GM21515 (cell line): ENCODE measurements around the gene GRM7.

ENCODE experiments used
- ATAC-seq: cut with Tn5 transposase; IDR thresholded peaks from one replicate; pipeline ENCODE4 v1.9.1; 2021; ENCODE audit not compliant: unreplicated experiment

The GRM7 gene

DNA sequence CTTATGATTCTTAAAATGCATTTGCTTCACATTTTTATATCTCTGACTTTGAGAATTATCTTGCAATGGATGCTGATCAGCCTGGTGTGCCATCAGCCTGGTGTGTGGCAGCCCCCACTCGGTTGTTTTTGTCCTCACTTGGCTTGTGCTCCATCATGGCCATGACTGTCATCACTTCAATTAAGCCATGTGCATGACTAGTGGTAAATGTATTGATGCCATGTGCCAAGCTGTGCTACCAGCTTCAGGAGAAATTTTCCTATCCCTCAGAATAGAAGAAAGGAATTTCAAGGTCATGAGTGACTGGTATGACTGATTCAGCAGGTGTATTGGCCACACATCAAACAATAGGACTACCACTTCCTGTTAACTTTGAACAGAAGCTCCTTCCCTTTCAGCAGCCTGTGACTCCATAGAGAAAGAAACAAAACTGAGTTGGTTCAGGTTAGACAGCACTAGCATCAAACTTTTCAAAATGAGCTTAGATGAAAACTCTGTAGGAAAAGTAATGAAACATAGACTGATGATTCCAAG lies 251.7 kb downstream of the GRM7 start:
- no peak for ATAC-seq

DNA sequence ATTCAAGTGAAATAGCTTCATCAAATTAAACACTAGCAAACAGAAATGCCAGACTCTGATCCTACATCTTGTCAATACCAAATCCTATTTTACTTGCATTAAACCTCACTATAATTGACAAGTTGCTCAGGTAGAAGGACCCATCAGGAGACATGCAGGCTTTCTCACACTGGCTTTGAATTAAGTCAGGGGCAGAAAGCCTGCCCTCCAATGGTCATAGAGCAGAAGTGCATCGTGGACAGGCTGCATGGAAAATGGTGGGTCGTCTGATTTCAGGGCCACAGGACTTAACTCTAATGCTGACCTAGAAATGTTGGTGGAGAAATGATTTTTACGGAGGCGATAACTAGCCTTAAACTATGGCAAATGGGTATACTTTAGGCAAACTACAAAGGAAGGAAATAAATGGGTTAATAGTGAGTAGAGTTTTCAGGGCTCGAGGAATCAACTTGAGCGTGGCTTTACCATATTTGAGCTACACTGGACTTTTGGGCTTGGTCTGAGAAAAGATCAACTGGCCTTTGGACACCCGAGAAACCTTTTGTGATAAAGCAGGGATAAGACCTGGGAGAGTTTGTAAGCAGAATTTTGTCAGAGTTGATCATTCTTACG lies 283.9 kb downstream of the GRM7 start:
- ATAC-seq: peak; percentile 74

DNA sequence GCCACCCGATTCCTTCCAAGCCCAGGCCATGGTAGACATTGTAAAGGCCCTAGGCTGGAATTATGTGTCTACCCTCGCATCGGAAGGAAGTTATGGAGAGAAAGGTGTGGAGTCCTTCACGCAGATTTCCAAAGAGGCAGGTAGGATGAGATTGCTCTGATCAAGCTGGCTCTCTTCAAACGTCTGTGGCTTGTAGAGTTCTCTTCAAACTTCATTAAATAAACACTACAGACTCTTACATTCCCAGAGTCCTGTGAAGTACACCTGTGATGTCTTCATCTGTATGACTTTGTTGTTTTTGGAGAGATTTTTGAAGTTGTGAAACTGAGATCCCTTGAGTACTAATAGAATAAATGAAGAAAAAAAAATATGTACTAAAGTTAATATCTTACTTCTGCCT lies 285.6 kb downstream of the GRM7 start:
- no peak for ATAC-seq

DNA sequence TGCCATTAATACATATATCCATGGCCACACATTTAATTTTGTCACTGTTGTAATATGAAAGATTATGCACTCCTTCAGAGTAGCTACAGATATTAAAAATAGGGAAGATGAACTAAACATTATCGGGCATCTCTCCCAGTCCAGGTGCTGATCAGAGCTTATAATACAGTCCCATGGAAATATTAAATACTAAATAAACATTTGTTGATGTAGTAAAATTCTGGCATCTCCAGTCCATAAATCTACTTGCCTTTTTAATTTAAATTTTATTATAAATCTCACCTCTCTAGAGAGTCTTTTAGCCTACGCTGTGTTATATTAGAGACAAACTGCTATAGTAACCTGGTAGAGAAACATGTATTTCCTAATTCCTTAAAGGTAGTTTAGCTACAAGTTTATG lies 297.6 kb downstream of the GRM7 start:
- no peak for ATAC-seq

DNA sequence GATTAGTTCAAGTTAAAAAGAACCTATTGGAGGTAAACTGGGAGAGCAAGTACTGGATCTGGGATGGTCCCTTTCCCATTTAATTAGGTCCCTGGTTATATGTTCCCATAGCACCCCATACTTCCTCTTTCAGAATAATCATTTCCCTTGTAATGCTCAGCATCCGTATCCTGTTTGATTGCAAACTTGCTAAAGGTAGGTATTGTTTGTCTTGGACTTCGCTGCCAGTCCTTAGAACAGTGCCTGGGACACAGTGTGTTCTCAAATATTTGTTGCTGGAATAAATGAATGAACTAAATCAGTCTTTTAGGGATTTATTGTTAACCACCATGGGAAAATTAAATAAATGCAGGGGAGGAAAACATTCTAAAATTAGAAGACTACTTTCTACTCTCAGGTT lies 299.8 kb downstream of the GRM7 start:
- no peak for ATAC-seq

DNA sequence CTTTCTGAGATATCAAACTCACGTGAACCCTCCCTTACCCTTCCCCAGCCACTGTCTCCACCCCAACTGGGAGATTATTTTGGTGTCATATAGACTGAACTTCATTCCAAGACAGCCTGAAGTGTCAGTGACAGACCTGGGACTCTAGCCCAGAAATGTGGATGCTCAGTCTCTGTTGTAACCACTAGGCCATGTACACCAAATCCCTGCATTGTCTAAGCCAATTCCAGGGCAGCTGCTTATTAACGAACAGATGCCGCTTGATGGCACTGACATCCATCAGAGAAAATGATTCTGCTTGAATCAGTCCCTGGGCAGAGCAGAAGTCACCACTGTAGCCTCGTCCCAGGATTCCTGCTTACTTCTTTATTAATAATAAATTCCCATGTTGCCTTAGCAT lies 305.5 kb downstream of the GRM7 start:
- no peak for ATAC-seq

DNA sequence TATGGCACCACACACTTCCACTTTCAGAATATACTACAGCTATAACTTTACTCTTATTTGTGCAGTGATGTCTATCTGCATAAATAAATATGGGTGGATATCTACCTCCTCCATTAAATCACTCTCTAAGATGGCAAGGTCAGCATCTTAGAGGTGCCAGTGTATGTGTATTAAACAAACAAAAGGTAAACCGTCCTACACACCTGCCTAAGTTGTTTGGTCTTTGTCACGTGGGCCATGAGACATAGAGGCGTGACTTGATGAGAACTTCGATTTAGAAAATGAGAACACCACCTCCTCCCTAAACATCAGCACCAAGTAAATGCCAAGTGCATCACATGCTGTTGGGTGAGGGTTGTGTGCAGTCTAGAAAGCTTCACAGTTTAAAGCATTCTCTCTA lies 310.6 kb downstream of the GRM7 start:
- ATAC-seq: no peak

DNA sequence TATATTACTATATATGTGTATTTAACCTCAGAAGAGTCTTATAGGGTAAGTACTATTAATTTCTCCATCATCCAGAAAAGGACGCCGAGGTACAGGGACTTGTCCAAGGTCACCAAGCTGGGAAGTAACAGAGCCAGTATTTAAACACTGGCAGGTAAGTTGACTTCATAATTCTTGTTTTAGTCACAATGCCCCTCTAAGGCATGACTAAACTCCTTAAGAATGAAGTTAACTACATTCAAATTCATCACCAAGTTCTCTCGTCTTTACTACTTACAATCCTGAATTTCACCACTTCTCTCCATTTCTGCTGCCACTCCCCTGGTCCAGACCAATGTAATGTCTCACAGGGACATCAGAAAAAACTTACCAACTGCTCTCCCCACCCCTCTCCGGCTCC lies 312.1 kb downstream of the GRM7 start:
- no peak for ATAC-seq

DNA sequence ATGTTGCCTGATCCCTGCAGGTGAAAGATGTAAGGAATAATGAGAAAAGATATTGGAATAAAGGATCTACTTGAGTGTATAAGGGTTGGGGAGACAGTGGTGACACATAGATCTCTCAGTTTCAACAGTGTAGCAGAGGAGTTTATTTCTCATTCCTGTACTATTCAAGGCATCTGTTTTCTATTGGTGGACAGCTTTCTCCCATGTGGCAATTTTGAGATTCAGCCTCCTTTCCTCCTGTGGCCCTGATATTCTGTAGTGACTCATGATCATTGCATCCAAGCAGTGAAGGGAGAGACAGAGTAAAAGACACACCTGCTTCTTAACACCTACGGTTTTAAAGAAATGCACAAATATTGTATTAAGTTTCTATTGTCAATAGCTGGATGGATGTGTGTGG lies 327.6 kb downstream of the GRM7 start:
- ATAC-seq: no peak

DNA sequence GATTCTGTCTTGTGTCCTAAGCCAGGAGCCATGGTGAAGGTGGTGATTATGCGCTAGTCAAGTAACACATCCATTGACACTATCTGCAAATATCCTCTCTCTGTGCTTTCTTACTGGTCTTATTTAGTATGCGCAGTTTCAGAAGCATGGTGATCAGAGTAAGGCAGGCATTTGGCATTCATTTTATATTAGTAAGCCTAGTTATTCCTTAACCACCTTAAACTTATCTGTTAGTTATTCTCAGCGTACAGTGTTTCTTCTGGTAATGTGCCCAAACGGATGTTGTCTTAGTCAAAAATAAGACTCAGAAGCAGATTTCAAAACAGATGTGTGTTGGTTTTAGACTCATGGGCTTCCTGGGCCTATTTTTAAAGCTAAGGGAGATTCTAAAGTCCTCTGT lies 329.2 kb downstream of the GRM7 start:
- ATAC-seq: no peak

DNA sequence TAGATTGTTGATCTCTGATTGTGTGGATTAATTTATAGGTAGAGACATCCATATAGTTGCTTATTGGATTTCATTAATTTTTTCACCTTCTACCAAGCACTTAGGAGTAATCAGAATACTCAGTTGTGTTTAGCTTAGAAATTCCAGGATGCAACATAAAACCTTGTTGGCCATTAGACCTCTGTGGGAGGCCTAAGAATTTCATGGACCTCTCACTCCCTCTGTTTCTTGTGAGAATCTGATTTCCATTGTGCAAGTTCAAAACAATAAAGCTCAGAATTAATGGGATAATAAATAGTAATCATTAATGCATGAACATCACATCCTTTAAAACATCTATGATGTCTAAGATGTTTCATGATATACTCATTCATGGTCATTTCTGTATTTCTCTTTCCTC lies 332.4 kb downstream of the GRM7 start:
- ATAC-seq: no peak

DNA sequence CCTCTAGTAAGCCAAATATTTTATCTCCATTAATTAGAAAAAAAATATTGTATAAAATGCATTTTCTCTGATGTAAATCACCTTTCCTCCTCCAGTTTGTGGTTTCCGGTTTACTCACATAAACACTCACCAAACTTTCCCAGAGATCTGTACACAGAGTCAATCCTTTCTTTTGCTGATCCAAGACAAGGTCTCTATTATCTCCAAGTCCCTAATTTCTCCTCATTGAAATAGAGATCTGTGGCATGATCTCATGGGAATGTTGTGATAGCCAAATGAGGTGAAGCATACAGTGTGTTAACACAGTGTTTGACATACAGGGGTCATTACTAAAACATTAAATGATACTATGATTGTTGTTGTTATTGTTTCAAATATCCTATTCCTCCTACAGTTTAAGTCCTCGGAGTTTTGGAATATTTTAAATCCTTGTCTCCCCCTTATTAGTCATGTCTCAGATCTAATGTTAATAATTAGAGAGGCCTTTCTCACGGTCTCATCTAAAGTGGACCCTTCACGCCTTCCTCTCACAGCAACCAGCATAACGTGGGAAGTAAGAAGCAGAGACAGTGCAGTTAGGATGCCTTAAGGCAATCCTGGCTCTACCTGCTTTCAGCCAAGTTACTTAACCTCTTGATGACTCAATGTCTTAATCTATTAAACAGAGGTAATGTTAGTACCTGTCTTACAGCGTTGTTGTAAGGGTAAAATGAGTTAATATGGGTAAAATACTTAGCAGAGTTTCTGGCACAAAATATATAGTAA lies 333.3 kb downstream of the GRM7 start:
- ATAC-seq: no peak

DNA sequence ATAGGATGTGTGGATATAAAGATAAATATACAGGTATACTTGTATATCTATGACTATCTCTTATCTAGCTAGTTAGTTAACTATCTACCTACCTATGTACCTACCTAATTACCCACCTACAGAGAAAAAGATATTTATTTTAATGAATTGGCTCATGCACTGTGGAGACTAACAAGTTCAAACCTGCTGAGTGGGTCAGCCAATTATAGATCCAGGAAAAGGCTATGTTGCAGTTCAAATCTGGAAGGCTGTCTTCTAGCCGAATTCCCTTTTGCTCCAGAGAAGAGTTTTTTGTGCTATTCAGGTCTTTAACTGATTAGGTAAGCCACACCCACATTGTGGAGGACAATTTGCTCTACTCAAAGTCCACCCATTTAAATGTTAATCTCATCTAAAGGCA lies 335.0 kb downstream of the GRM7 start:
- ATAC-seq: no peak

DNA sequence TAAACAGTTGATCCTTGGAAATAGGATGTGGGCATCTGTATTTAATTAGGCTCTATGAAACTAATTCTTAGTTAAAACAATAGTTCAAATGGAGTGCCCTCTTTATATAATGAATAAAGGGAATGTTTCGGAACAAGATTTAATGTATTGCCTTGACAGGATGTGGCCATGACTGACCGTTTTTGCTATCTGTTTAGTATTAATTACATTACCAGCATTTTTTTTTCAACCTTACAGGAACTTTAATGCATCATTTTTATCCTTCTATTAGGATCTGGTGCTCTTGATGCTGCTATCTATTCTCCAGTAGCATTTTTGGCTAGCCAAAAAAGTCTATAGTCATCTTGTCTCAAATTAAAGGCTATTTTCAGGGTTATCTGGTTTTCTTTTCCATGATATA lies 340.9 kb downstream of the GRM7 start:
- no peak for ATAC-seq

DNA sequence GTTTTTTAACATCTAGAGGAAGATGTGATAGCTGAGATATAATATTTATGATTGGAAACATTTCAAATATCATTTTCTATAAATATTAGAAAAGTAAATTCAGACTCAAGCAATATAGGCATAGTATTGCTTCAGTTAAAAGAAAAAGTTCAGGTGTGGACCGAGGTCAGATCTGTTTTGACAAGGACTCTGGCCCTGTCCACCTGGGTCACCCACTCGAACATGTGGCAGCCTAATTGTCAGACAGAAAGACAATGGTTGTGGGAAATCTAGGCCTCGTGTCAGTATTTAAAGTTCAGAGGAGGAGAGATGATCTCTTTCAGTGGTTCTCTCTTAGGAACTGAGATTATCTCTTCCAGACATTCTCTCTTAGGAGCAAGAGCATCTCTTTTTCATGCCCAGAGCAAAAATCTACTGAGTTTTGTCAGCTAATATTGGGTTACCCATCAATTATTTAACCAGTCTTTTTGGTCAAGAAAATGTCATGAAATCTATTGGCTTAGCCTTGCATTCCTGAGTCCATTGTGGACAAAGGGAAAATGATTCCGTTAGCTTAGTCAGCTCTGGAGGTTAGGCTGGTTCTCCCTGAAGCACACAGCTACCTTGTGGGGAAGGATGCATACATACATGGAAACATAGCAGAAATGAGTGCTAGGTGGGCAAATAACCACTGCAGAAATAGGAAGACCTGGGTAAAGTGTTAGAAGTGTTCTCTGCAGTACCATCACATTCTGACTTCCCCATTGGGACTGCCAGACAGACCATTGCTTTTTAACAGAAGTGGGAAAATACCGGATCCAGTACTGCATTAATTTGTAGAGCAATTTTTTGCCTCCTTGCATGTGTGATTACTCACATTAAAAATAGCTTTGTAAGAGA lies 343.3 kb downstream of the GRM7 start:
- peak; percentile 32 for ATAC-seq

DNA sequence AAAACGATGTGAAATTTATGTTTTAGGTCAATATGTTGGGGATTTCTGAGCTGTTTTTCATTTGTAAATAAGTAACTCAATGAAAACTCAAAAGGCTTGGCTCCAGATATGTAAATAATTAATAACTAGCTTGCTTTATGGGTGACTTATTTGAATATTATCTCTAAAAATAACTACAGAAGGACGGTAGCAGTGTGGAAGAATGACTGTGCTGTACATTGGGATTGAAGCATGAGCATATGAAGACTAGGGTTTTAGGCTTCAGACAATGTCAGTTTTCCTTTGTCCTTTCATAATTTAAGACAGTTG lies 343.9 kb downstream of the GRM7 start:
- ATAC-seq: peak; percentile 29

DNA sequence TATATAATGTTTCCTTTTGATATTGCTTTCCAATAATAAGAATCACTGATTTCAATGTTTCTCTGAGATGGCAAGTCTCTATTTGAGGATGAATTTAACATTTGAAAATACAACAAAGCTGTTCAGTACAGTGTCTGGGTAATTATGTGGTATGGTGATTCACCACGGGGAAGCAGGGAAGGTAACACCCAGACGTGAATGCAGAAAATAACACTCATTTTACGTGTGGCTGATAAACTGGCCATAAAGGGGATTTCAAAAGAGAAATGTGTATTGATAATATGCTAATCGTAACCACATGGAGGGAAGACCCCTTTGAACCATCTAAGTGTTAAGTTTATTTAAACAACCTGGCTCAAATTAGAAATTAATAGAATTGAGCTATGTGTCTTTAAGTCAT lies 344.6 kb downstream of the GRM7 start:
- peak; percentile 41 for ATAC-seq

DNA sequence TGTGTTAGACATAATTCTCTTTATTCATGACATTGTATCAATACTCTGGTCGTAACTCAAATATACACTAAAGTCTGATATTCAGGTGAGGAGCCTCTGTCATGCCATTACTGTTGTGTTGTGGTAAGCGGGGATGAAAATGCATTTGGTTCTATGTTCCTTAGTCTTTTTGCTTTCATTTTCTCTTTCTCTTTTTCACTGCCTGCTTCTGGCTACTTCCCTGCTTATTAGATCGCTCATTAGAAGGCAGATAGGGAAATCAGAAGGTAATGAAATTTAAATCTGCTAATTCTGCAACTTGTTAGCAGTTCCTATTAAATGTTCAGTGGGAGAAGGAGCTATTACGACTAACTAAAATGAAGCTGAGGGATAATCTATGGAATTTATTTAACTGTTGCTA lies 345.0 kb downstream of the GRM7 start:
- peak; percentile 94 for ATAC-seq

DNA sequence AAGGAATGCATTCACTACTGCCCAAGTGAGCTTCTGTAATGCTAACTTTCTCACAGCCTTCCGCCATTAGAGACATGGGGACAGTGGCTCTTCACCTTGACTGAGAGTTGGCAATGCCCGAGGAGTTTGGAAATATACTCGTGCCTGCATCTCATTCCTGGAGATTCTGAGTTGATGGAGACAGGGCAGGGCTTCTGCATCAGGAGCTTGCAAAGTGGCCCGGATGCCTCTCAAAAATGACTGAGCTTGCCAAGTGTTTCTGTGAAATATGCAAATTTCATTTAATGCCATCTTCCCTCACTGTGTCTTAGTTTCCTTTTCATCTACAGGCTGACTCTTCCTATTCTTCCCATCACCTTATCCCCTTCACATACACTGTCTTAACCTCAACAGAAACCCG lies 346.2 kb downstream of the GRM7 start:
- no peak for ATAC-seq

DNA sequence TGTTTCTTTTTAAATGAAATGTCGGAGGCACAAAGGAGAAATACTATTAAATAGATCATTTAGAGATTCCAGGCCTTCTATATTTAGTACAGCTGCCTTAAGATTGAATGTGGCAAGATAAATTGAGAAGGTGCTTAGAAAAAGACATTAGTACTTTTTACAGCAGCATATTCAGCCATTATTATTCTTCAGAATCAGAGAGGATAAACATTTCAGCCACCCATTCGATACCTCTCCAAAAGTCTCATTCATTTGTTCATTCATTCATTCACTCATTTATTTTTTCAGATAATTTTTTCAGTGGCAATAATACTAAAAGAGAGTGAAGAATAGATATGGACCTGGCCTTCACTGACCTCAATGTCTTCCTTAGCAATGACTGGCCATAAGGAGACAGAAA lies 347.0 kb downstream of the GRM7 start:
- ATAC-seq: no peak

DNA sequence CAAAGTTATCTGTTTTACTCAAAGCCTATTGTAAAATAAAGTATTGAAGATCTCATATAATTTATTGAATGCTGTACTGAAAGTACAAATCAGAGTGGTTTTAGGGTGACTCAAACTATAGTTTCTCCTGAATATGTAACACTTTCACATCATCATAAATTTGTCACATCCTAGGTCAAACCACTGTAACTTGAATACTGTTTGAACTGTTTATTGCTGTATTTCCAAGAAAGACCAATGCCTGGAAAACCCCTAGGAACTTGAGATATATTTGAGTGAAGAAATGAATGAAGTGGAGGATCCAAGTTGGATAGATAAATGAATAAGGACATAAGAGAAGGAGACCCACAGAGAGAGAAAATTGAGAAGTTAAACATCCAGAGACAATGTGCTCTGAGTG lies 348.2 kb downstream of the GRM7 start:
- ATAC-seq: no peak

DNA sequence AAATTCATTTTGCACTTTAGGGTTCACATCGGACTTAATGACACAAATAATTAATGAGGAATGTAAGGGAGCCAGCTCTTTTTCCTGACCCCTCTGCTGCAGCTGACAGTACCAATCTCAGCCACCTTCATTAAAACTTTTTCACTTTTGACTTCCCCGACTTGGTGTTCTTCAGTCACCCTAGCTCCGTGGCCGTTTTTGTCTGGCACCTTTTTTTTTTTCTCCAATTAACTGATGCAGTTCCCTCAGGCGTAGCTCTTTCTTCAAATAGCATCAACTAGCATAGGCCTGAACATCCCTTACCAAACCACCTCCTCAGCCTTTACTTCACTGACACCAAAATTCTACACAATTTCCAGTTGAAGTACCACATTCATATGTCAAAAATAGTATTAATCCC lies 350.8 kb downstream of the GRM7 start:
- ATAC-seq: no peak
